Measurements from ENCODE around the gene NDUFAF2. TPM values are rescaled to one million over a fixed set of nuclear protein-coding genes. Genes with fewer than 3 reads are reported as not detected.

Gene NDUFAF2
- total RNA-seq, 1 donor from 2014 or later, result 38.0 TPM

DNA sequence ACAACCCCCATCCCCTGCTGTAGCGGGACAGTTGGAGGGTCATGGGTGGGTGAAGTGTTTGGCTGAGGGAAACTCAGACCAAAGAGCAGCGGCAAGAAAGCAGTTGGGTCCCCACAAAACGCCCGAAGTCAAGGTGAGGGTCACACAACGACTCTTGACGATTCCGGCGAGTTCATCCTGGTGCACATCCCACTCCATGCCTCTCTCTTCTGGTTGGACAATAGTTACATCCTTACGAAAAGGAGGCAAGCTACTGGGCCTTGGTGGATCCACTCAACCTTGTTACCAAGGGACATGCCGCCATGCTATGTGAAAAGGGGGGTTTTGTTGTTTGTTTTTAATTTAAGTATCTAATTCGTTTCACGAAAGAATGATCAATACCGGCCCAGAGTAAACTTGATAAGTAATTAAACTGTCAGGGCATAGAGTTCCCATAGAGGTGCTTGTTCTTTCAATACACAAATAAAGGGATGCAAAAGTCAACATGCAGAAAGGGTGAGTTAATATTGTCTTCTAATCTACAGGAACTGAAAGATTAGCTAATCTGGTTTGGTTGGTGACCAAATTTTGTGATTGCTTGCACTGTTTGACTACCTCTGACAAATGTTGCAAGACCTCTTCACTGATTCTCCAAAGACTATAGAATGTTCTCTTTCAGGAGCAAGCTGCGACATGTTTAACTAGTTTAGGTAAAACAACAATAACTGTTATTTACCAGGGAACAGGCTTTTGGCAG is 218.0 kb downstream of the NDUFAF2 start:
- H3K36me3 Mint-ChIP-seq (ENCODE audit: low read depth), result peaks cover 43% of the 10 kb centered on the region
- no peak for DNase-seq
- H3K27me3 Mint-ChIP-seq, result no peaks in the 10 kb centered on the region
- H3K4me3 Mint-ChIP-seq, result peak overlapping the region; percentile 99
- H3K27ac Mint-ChIP-seq, result peak overlapping the region; percentile 99
- H3K9me3 Mint-ChIP-seq, result peaks cover 9% of the 10 kb centered on the region
- intact Hi-C loops (cut with micrococcal nuclease), result loop anchor here (1.0 to 10.0 kb wide), 7 partner anchors 39 to 492 kb away; partner anchors contain the start of genes DEPDC1B, ERCC8 and NDUFAF2
- peaks cover 32% of the 10 kb centered on the region for H3K4me1 Mint-ChIP-seq

DNA sequence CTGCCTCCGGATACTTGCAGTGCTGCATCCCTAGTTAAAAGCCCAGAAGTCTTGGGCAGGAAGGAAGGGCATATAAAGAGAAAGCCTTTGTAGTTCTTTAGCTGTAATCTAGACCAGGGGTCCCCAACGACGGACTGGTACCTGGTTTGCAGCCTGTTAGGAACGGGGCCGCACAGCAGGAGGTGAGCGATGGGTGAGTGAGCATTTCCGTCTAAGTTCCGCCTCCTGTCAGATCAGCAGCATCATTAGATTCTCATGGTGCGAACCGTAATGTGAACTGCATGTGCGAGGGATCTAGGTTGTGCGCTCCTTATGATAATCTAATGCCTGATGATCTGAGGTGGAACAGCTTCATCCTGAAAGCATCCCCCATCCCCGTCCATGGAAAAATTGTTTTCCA is 218.9 kb downstream of the NDUFAF2 start:
- intact Hi-C loops (cut with micrococcal nuclease), result loop anchor here (2.0 to 10.0 kb wide), 6 partner anchors 38 to 491 kb away; partner anchors contain the start of genes DEPDC1B, ERCC8 and NDUFAF2
- Mint-ChIP-seq H3K27ac (no peak overlapping the region), H3K4me1 (peaks cover 29% of the 10 kb centered on the region), H3K27me3 (no peaks in the 10 kb centered on the region), H3K9me3 (peaks cover 9% of the 10 kb centered on the region), H3K36me3 (ENCODE audit: low read depth) (peaks cover 36% of the 10 kb centered on the region), H3K4me3 (peak overlapping the region; percentile 99)
- no peak for DNase-seq

DNA sequence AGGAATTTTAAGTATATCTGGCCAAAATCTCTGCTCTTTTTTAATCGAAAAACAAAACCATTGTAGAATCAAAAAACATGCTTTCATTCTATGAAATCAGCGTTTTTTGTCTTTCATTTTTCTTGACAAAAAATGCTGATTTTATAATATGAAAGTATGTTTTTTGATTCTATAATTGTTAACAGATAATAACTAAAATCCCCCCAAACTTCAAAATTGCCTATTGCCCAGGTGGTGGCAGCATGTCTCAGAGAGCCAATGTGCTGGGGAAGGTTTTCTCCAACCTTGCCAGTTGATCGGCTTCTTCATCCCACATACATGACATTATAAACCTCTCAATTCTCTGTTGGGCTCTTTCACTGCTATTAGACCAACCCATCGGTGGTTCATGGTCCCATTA is 222.4 kb downstream of the NDUFAF2 start:
- Mint-ChIP-seq H3K4me3 (no peak overlapping the region), H3K27ac (no peak overlapping the region), H3K4me1 (peaks cover 6% of the 10 kb centered on the region), H3K9me3 (peaks cover 6% of the 10 kb centered on the region), H3K27me3 (no peaks in the 10 kb centered on the region), H3K36me3 (ENCODE audit: low read depth) (peaks cover 7% of the 10 kb centered on the region)
- no peak for DNase-seq
- intact Hi-C loops (cut with micrococcal nuclease), result loop anchor here (10.0 kb wide), 1 partner anchor 487 kb away; no protein-coding TSS in a partner anchor

DNA sequence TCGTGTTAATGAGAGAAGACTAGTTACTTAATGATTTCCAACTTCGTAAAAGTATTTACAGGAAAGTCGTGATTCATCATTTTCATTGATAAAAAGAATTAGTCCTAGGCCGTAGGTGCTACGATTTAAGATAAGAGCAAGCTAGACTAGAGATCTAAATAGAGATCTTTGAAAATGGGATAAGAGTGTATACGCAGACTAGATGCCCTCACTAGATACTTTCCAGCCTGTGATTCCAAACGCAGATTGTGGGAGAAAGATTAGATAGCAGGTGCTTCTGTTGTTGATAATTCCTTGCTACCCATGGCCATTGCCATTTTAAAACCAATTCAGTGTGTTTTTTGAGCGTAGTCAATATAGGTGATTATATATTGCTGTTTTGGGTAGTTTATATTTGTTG is 223.9 kb downstream of the NDUFAF2 start:
- no peaks in the 10 kb centered on the region for H3K36me3 Mint-ChIP-seq (ENCODE audit: low read depth)
- no peaks in the 10 kb centered on the region for H3K9me3 Mint-ChIP-seq
- no peaks in the 10 kb centered on the region for H3K27me3 Mint-ChIP-seq
- no peak overlapping the region for H3K27ac Mint-ChIP-seq
- no peak overlapping the region for H3K4me3 Mint-ChIP-seq
- H3K4me1 Mint-ChIP-seq, result no peaks in the 10 kb centered on the region
- no peak for DNase-seq
- intact Hi-C loops (cut with micrococcal nuclease), result loop anchor here (10.0 kb wide), 1 partner anchor 486 kb away; no protein-coding TSS in a partner anchor

DNA sequence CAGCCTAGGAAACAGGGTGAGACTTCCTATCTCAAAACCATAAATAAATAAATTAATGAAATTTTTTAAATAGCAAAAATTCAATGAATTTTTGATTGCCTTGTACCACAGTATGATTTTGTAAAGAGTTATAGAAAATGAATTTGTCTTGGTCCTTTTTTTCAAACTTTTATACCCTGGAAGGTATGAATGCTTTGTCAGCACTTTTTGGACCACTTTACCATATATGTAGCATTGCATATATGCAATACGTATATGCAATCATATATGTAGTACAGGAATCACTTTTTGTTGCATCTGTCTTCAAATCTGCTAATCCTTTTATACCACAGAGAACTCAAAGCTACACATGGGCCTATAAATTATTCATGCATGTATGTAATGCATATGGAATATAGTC is 226.5 kb downstream of the NDUFAF2 start:
- intact Hi-C loops (cut with micrococcal nuclease), result no loop called here

DNA sequence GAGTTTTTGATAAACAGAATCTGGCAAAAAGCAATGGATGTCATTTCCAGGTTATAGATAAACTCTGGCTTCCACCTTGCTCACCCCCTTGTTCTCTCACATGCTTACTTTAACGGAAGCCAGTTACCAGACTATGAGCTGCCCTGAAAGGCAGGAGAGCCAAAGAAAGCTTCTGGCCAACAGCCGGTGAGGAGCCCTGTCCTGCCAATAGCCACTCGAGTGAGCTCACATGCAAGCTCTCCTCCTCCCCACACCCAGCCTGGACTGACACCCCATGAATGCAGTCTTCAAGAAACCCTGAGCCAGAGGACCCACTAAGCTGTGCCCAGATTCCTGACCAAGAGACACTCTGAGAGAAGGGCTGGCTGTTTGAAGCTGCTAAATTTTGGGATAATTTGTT is 231.6 kb downstream of the NDUFAF2 start:
- peaks cover 4% of the 10 kb centered on the region for H3K4me1 Mint-ChIP-seq
- peaks cover 8% of the 10 kb centered on the region for H3K27me3 Mint-ChIP-seq
- no peak for DNase-seq
- H3K36me3 Mint-ChIP-seq (ENCODE audit: low read depth), result no peaks in the 10 kb centered on the region
- H3K9me3 Mint-ChIP-seq, result no peaks in the 10 kb centered on the region
- H3K27ac Mint-ChIP-seq, result no peak overlapping the region
- intact Hi-C loops (cut with micrococcal nuclease), result no loop called here
- H3K4me3 Mint-ChIP-seq, result no peak overlapping the region

More for the DNA sequence above, 226.5 kb downstream of the NDUFAF2 start:
- Mint-ChIP-seq H3K27me3 (peaks cover 2% of the 10 kb centered on the region), H3K4me3 (no peak overlapping the region), H3K4me1 (no peaks in the 10 kb centered on the region), H3K27ac (no peak overlapping the region), H3K9me3 (no peaks in the 10 kb centered on the region), H3K36me3 (ENCODE audit: low read depth) (no peaks in the 10 kb centered on the region)
- no peak for DNase-seq

DNA sequence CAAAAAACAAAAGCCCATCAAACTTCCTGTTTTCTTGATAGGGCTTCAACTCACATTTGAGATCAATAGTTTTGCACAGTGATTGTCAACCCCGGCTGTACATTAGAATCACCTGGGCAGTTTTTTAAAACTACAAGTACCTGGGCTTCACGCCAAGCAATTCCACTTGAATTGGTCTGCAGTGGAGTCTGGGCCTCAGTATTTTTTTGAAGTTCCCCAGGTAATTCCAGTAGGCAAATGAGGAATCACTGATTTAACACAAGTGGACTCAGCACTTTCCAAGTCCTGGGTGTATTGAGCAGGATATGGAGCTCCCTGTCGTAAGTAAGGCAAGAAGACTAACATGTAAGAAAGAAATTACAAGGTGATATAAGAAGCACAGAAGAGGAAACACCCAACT is 232.1 kb downstream of the NDUFAF2 start:
- intact Hi-C loops (cut with micrococcal nuclease), result no loop called here
- H3K36me3 Mint-ChIP-seq (ENCODE audit: low read depth), result no peaks in the 10 kb centered on the region
- no peak for DNase-seq
- peaks cover 8% of the 10 kb centered on the region for H3K27me3 Mint-ChIP-seq
- H3K9me3 Mint-ChIP-seq, result no peaks in the 10 kb centered on the region
- H3K27ac Mint-ChIP-seq, result no peak overlapping the region
- no peak overlapping the region for H3K4me3 Mint-ChIP-seq
- peaks cover 5% of the 10 kb centered on the region for H3K4me1 Mint-ChIP-seq

DNA sequence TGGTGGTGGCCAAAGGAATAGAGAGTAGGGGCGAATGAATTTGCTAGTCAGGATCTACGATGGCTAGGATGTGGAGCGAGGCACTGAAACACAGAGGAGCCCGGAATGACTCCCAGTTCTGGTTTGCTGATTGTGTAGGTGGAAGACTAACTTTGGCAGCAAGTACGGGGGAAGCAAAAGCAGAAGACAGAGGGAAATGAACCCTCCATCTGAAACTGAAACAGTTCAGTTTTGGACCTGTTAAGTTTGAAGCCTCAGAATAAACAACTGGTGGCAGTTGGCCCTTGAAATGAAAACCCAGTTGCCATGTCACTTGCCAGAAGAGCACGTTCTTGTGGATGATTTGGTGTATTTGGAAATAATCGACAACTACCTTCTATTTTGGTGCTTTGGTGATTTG is 232.7 kb downstream of the NDUFAF2 start:
- Mint-ChIP-seq H3K9me3 (no peaks in the 10 kb centered on the region), H3K4me3 (no peak overlapping the region), H3K4me1 (peaks cover 5% of the 10 kb centered on the region), H3K36me3 (ENCODE audit: low read depth) (no peaks in the 10 kb centered on the region), H3K27me3 (peaks cover 8% of the 10 kb centered on the region), H3K27ac (no peak overlapping the region)
- intact Hi-C loops (cut with micrococcal nuclease), result no loop called here
- no peak for DNase-seq

DNA sequence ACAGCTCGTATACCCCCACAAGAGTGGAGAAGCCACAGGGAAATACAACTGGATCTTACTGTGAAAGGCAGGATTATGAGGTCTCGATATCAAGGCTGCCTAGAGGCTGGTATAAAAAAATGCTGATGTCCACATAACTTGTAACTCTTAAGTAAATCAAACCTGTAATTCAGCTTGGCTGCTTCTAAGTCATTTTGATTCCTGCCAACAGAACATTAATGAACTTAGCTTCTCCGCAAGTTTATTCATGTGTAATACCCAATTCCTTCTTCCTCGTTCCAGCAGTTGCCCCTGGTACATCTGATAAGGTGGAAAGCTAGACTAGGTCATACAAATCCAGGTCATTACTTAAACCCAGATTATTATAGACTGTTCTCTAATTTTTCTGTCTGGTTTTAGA is 233.7 kb downstream of the NDUFAF2 start:
- Mint-ChIP-seq H3K27ac (no peak overlapping the region), H3K9me3 (no peaks in the 10 kb centered on the region)

DNA sequence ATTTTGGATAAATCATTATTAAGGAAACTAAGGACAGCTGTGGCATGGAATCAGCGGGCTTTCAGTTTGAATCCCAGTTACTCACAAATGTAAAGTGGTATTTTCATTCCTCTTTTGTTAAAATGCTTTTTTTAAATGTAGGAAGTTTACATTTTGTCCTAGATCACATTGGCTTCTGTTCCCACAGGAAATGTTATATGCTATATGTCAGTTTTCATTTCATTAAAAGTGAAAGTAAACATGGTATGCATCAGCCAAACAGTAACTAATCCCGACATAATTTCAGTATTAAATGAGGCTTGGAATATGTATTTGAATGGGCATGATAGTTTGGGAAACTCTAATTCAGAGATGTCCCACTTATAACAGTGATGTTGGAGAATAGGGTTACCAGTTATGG is 235.9 kb downstream of the NDUFAF2 start:
- H3K36me3 Mint-ChIP-seq (ENCODE audit: low read depth), result no peaks in the 10 kb centered on the region
- H3K9me3 Mint-ChIP-seq, result no peaks in the 10 kb centered on the region
- intact Hi-C loops (cut with micrococcal nuclease), result no loop called here
- DNase-seq, result no peak
- H3K4me3 Mint-ChIP-seq, result peak overlapping the region; percentile 53
- no peak overlapping the region for H3K27ac Mint-ChIP-seq
- peaks cover 5% of the 10 kb centered on the region for H3K4me1 Mint-ChIP-seq
- peaks cover 6% of the 10 kb centered on the region for H3K27me3 Mint-ChIP-seq

More for the DNA sequence above, 233.7 kb downstream of the NDUFAF2 start:
- peaks cover 8% of the 10 kb centered on the region for H3K27me3 Mint-ChIP-seq
- H3K36me3 Mint-ChIP-seq (ENCODE audit: low read depth), result no peaks in the 10 kb centered on the region
- peaks cover 5% of the 10 kb centered on the region for H3K4me1 Mint-ChIP-seq
- no peak overlapping the region for H3K4me3 Mint-ChIP-seq
- no peak for DNase-seq
- intact Hi-C loops (cut with micrococcal nuclease), result no loop called here

DNA sequence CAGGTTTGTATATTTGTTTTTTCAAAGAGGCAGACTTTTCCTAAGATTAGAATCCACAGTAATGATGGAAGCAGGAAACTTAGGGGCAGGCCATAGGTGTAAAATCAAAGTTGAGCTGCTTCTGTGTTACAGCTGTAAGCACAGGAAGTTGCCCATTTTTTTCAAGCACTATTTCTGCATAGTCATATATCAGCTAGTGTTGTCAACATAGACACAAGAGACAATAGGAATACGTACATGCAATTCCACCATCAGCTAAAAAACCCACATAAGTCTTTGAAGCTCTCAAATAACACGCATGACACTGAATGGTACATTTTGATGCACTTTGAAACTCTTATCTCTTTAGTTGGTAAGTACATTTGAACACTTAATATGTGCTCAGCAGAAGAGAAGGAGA is 237.4 kb downstream of the NDUFAF2 start:
- no peaks in the 10 kb centered on the region for H3K36me3 Mint-ChIP-seq (ENCODE audit: low read depth)
- DNase-seq, result no peak
- H3K4me1 Mint-ChIP-seq, result peaks cover 5% of the 10 kb centered on the region
- no peak overlapping the region for H3K4me3 Mint-ChIP-seq
- peaks cover 6% of the 10 kb centered on the region for H3K27me3 Mint-ChIP-seq
- intact Hi-C loops (cut with micrococcal nuclease), result no loop called here
- peaks cover 11% of the 10 kb centered on the region for H3K9me3 Mint-ChIP-seq
- no peak overlapping the region for H3K27ac Mint-ChIP-seq

DNA sequence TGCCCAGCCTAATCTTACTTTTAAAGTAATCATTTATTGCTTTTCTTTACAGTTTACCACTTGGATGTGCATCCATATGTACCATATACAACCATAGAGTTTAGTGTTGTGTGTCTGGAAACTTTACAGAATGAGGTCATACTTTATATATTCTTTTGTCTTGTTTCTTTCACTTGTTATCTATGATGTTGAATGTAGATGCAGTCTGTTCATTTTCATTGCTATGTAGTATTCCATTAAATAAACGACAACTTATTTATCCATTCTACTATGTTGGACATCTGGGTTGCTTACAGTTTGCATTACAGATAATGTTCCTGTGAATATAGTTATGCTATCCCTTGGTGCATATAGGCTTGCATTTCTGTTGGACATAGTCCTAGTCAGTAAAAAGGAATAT is 238.5 kb downstream of the NDUFAF2 start:
- Mint-ChIP-seq H3K36me3 (ENCODE audit: low read depth) (no peaks in the 10 kb centered on the region), H3K27ac (no peak overlapping the region), H3K27me3 (peaks cover 6% of the 10 kb centered on the region), H3K4me3 (no peak overlapping the region), H3K4me1 (peaks cover 5% of the 10 kb centered on the region), H3K9me3 (peaks cover 17% of the 10 kb centered on the region)
- intact Hi-C loops (cut with micrococcal nuclease), result no loop called here
- no peak for DNase-seq

DNA sequence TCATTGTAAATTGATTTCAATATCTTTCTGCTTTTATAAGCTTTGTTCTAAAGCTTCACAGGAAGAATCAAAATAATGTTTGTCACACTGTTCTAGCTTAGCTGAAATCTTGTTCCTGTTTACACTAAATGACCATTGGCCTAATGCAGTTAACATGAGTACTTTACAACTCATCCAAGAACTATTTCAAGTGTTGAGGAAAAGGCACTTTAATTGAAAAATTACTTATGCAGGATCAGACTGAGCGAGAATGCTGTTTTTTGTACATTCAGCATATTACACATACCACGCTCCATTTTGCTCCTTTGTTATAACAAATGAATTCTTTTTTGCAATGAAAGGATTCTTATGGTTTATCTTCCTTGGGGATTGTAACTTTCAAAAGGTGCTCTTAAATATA is 239.7 kb downstream of the NDUFAF2 start:
- Mint-ChIP-seq H3K27me3 (no peaks in the 10 kb centered on the region), H3K4me3 (no peak overlapping the region), H3K36me3 (ENCODE audit: low read depth) (no peaks in the 10 kb centered on the region)

DNA sequence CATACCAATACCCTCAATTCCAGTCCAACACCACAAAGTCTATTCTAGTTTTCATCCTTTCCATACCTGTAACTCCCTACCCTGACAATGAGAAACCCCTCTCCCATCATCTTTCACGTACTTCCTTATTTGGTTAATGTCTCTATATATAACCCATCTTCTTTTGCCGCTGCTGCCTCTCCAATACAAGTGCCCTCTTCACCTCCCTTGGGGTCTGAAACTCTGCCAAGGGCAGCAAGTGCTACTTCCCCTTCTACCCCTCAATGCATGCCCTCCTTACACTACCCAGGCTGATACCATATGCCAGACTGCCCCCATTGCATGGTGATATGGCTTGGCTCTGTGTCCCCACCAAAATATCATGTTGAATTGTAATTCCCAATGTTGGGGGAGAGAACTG is 241.6 kb downstream of the NDUFAF2 start:
- intact Hi-C loops (cut with micrococcal nuclease), result no loop called here
- H3K4me1 Mint-ChIP-seq, result peaks cover under 1% of the 10 kb centered on the region
- no peak overlapping the region for H3K4me3 Mint-ChIP-seq
- H3K36me3 Mint-ChIP-seq (ENCODE audit: low read depth), result no peaks in the 10 kb centered on the region
- no peak overlapping the region for H3K27ac Mint-ChIP-seq
- H3K9me3 Mint-ChIP-seq, result peaks cover 17% of the 10 kb centered on the region
- no peak for DNase-seq
- peaks cover 8% of the 10 kb centered on the region for H3K27me3 Mint-ChIP-seq

More for the DNA sequence above, 239.7 kb downstream of the NDUFAF2 start:
- H3K9me3 Mint-ChIP-seq, result peaks cover 17% of the 10 kb centered on the region
- peaks cover 5% of the 10 kb centered on the region for H3K4me1 Mint-ChIP-seq
- intact Hi-C loops (cut with micrococcal nuclease), result no loop called here
- no peak for DNase-seq
- H3K27ac Mint-ChIP-seq, result no peak overlapping the region
